ENCODE data around the gene RPA1.

RPA1 gene

DNA sequence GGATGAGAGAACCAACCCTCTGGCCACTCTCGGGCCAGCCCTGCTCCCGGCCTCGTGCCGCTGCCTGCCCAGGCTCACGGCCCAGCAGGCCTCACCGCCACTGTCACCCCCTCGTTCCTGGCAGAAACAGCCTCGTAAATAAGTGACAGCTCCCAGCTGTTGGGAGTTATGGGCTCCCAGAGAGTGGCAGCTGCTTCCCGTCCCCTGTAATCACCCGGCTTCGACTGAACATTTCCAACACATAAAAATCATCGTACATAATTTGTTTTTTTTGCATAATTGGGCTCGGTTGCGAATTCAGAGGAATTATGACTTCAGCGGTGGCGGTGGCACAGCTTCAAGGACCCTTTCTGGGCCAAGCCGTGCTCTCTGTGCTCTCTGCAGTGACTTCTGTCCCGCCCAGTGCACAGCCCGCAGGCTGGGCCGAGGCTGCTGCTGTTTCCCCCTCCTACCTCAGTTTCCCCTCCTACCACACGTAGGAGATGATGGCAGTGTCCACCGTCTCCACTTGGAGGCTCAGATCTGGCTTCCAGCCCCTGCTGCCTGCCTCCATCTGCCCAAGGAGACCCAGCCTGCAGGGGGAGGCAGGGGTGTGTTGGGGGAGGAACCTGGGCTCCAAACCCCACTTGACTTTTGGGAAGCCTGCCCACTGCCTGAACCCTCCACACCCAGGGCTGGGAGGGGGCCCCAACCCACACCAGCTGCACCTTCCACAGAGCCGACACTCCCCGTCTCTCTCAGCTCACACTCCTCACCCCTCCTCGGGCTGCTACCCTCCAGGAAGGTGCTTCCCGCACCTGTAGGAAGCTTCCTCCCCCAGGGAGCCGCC is 110.4 kb downstream of the RPA1 start:
- no peak for DNase-seq (ENCODE audit: low read depth in 2 of 2, low spot score in 1 of 2)

DNA sequence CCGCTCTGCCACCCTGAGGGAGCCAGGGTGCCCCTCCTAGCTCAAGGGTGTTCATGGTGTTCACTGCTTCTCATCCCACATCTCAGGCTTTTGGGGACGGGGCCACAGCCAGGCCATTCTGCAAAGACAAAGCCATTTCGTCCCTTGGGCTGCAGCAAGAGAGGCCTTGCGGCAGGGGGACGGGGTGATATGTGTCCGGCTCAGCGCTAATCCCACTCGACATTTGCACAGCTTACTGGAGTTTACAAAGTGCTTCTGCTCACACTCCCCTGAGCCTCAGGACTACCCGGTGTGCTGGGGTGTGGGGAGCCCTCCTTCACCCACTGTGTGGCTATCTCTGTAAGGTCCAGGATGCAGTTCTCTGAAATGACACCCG is 111.0 kb downstream of the RPA1 start:
- DNase-seq (ENCODE audit: low read depth in 2 of 2, low spot score in 1 of 2) = no peak

DNA sequence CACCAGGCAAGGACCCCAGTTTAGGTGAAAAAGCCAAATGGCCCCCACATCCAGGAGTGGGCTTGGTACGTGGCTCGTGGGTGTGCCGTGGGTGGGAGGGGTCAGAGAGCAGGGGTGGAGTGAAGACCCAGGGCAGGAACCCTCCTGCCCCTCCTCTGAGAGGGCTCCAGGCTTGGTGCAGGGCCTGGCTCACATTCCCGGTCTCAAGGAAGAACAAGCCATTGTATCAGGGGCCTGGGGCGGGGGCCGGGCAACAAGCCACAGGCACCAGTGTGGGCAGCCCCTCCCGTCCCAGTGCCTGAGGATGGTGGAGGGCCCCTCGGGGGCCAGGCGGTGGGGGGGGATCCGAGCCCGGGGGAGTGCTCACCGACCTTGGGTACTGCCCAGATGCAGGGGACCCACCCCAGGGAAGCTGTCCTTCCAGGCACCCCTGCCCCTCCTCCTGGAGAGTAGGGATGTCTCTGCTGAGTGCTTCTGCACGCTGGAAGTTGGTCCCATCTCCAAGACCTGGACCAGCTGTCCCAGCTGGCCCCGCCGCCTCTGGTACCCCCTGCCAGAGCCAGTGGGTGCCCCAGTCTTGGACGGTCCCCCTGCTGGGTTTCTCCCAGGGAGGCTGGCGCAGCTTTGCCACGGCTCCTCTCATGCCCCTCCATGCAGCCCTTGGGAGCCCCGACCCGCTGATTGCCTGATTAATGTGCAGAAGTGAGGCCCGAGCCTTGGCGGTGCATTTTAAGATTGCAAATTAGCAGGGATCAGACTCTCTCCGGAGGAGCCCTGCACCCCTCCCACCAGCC is 111.7 kb downstream of the RPA1 start:
- DNase-seq (ENCODE audit: low read depth in 2 of 2, low spot score in 1 of 2) = no peak

DNA sequence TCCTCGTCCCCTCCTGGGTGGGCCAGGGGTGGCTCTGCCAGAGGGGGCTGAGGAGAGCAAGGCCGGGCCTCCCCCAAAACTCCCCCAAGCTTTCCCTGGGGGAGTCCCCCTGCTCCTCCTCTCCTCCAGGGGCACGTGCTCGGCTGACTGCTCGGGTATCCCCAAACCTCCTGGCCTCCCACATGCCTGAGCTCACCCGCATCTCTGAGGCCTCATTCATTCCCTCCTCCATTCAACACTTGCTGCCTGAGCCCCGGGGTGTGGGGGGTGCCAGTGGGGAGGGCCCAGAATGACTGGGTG is 112.2 kb downstream of the RPA1 start:
- no peak for DNase-seq (ENCODE audit: low read depth in 2 of 2, low spot score in 1 of 2)

DNA sequence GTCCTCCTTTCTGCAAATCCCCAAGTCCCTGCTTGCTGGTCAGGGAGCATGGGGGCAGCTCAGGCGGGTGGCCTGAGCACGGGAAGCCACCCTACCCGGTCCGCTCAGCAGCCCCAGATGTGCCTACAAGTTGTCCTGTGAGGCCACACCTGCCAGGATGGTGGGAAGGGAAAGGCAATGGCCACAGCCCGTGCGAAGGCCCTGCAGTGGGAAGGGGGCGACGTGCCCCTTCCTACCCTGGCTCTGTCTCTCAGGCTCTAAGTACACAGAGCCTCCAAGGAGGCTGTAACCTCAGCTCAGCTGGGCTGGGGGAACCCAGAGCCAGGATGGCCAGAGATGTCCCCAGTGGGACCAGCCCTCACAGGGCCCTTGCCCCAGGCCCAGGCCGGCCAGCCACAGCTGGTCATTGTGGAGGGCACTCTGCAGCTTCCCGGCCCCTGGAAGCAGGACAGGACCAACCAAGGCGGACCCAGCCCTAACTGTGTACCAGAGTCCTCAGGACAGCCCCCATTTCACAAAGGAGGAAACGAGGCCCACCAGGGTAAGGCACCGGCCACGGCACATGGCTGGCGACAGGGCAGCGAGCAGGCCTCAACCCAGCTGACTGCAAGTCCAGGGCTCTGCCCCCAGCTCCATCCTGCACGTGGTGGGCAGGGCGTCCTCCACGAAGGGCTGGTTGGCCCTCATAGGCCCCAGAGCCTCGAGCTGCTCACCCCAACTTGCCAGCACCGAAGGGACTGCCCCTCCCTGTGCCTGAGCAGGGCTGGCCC is 113.0 kb downstream of the RPA1 start:
- DNase-seq (ENCODE audit: low read depth in 2 of 2, low spot score in 1 of 2) = no peak

DNA sequence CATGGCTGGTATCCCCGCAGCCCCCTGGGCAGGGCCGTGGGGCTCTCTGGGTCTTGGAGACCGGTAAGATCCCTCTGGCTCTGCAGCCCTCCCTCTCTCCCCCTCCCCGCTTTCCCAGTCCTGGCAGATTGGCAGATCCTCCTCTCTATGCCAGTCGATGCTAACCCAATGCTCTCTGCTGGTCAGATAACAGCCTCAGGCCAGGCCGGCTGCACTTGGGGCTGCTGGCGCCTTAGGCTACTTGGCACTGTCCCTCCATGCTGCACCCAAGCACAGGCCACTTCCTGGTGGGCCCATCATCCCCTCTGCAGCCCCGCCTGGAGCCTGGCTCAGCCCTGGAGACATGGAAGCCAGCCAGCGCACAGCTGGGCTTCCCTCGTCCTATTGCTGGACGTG is 113.6 kb downstream of the RPA1 start:
- no peak for DNase-seq (ENCODE audit: low read depth in 2 of 2, low spot score in 1 of 2)

DNA sequence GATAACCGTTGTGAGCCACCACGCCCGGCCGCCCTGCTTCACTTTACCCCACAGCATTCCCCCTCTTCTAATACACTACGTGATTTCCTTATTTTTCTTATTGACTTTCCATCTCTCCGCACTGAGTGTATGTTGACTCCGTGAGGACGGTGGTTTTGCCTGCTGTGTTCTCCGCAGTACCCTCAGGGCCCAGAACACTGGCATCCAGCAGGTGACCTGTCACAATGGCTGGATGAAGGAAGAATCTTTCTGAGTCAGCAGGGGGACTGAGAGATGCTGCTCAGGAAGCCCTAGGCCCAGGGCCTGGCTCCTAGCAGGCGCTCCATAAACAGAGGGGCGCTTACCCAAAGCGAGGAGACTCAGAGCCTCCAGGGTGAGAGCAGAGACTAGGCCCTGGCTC is 115.8 kb downstream of the RPA1 start:
- no peak for DNase-seq (ENCODE audit: low read depth in 2 of 2, low spot score in 1 of 2)

DNA sequence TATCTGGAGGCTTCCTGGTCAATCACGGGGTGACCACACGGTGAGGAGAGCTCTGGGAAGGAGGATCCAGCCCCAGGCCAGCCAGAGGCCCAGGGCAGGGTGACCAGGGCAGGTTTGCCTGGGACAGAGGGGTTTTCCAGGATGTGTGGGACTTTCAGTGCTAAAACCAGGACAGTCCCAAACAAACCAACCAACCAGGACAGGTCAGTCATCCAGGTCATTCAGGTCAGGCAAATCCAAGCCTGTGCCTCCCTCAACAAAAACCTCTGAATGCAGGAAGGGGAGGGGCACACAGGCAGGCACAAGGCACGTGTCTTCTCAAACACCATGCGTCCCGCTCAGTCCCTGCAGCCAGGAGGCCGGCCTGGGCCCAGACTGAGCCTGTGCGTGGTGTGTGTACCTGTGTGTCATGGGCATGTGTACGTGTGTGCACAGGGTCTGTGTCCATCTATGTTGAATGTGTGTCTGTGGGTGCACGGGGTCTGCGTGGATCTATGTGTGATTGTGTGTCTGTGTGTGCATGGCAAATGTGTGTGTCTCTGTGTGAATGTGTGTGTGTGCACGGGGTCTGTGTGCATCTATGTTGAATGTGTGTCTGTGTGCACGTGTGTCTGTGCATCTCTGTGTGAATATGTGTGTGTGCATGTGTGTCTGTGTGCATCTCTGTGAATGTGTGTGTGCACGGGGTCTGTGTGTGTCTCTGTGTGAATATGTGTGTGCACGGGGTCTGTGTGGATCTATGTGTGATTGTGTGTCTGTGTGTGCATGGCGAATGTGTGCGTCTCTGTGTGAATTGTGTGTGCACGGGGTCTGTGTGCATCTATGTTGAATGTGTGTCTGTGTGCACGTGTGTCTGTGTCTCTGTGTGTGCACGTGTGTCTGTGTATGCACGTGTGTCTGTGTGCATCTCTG is 116.5 kb downstream of the RPA1 start:
- no peak for DNase-seq (ENCODE audit: low read depth in 2 of 2, low spot score in 1 of 2)

DNA sequence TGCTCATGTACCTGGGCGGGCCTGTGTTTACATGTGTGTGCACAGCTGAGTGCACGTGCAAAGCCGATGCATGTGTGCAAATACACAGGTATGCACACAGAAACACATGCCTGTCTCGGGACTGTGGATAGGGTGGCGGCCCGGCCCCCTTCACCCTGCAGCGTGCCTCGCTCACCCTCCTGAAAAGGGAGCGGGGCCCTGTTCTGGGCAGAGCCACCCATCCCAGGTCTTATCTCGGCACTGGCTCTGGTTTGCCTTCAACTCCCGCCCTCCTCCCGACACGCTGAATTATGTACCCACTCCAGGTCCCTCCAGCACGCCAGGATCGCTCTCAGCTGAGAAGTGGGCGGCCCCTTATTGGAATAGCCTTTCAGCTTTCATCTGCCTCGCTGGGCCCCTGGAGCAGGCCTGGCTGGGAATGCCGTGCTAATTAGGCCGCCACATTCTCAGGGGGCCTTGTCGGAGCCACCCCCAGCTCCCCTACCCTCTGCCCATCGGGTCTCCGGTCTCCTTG is 117.5 kb downstream of the RPA1 start:
- no peak for DNase-seq (ENCODE audit: low read depth in 2 of 2, low spot score in 1 of 2)

DNA sequence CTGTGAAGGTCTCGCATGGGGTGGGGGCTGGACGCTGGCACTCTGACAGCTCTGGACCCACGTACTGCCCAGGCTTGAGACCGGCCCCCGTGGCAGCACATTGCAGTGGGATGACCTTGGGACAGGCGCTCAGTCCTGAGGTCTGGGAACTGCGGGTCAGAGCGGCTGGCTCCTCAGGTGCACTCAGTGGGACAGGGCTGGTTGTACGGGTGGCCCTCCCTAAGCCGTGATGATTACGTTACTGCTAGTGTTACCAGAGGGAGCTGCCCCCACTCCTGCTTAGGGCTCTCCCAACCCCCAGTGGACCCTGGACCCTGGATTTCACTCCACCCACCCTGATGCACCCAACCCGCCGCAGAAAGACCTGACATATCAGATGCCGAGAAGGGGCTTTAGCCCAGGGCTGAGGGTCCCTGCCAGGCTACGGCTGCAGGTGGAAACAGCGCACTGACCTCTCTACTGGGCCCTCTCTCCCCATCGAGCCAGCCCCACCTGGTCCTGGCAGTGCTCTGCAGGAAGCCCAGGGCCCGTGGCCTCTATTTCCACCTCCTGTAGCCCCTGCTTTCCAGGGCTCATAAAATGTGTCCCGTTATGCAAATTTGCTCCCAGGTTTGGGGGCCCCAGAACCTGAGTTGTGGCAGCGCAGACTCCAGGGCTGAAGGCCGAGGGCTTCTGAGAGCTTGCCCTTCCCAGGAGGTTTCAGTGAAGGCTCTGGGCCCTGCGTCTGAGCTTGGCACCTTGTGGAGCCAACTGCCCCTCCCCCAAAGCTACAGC is 118.1 kb downstream of the RPA1 start:
- no peak for DNase-seq (ENCODE audit: low read depth in 2 of 2, low spot score in 1 of 2)

DNA sequence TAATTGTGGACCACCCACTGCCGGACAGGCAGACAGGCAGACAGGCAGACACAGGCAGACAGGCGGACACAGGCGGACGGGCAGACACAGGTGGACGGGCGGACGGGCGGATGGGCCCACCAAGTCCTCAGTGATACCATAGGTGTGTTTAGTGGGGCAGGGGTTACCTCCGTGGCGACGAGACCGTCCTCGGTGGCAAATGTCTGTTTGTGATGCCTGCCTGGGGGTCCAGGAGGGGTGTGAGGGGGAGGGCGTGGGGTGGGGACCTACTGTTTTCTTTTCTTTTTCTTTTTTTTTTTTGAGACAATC is 118.7 kb downstream of the RPA1 start:
- DNase-seq (ENCODE audit: low read depth in 2 of 2, low spot score in 1 of 2) = no peak
